MM.1S (cell line): ENCODE results near the gene KCNQ5.

Experiments used
- DNase-seq: peaks from one replicate; pipeline ENCODE4 v3.0.0-alpha.2; 2015
- H2AFZ ChIP-seq: fragments of 300-600 bp; sonication (generic); 2 replicates; pipeline ENCODE4 v1.6.0; 2016; ENCODE audit warnings: antibody characterized with exemption, low read length
- H3F3A ChIP-seq: fragments of 300-600 bp; sonication (generic); 2 replicates; pipeline ENCODE4 v1.6.1; 2016; ENCODE audit warnings: mild to moderate bottlenecking, antibody characterized with exemption, low read length, moderate library complexity, mixed read lengths; ENCODE audit not compliant: insufficient read depth
- H3K27ac ChIP-seq: fragments of 300-600 bp; sonication (generic); 2 replicates; pipeline ENCODE4 v1.5.1; 2016; ENCODE audit warnings: mild to moderate bottlenecking, low read length
- H3K27me3 ChIP-seq: fragments of 300-600 bp; sonication (generic); replicated peaks from 2 replicates; pipeline ENCODE4 v1.6.0; 2016; ENCODE audit warnings: low read length; ENCODE audit not compliant: insufficient read depth
- H3K36me3 ChIP-seq: fragments of 300-600 bp; sonication (generic); replicated peaks from 2 replicates; pipeline ENCODE4 v1.6.1; 2016; ENCODE audit warnings: mild to moderate bottlenecking, low read length, mixed read lengths; ENCODE audit not compliant: insufficient read depth
- H3K4me1 ChIP-seq: fragments of 300-600 bp; sonication (generic); 2 replicates; pipeline ENCODE4 v1.6.1; 2016; ENCODE audit warnings: low read length, mixed read lengths
- H3K4me2 ChIP-seq: fragments of 300-600 bp; sonication (generic); 2 replicates; pipeline ENCODE4 v1.6.0; 2016; ENCODE audit warnings: low read depth, low read length
- H3K4me3 ChIP-seq: fragments of 300-600 bp; sonication (generic); 2 replicates; pipeline ENCODE4 v1.5.1; 2016; ENCODE audit warnings: low read length, mixed read lengths
- H3K79me2 ChIP-seq: fragments of 300-600 bp; sonication (generic); 2 replicates; pipeline ENCODE4 v1.6.1; 2016; ENCODE audit warnings: mixed run types, low read length, mixed read lengths
- H3K9ac ChIP-seq: fragments of 300-600 bp; sonication (generic); 2 replicates; pipeline ENCODE4 v1.6.1; 2016; ENCODE audit warnings: low read length, mixed read lengths
- H3K9me2 ChIP-seq: fragments of 300-600 bp; sonication (generic); replicated peaks from 2 replicates; pipeline ENCODE4 v1.6.1; 2016; ENCODE audit warnings: mild to moderate bottlenecking, low read length, mixed read lengths; ENCODE audit not compliant: insufficient read depth
- H3K9me3 ChIP-seq: fragments of 300-600 bp; sonication (generic); replicated peaks from 2 replicates; pipeline ENCODE4 v1.6.1; 2016; ENCODE audit warnings: mild to moderate bottlenecking, low read length, mixed read lengths; ENCODE audit not compliant: insufficient read depth
- H4K20me1 ChIP-seq: fragments of 300-600 bp; sonication (generic); 2 replicates; pipeline ENCODE4 v1.6.1; 2016; ENCODE audit warnings: mild to moderate bottlenecking, low read length, moderate library complexity, mixed read lengths; ENCODE audit not compliant: insufficient read depth
- CTCF ChIP-seq: fragments of 300-600 bp; sonication (generic); IDR thresholded peaks from 2 replicates; pipeline ENCODE4 v1.5.1; 2016; ENCODE audit warnings: antibody characterized with exemption, low read length, mixed read lengths
- EZH2 ChIP-seq: fragments of 300-600 bp; sonication (generic); optimal IDR thresholded peaks from 2 replicates; pipeline ENCODE3; 2017; ENCODE audit warnings: low read depth, mild to moderate bottlenecking, antibody characterized with exemption, low read length, mixed read lengths
- EZH2phosphoT487 ChIP-seq: fragments of 300-600 bp; sonication (generic); IDR thresholded peaks from 2 replicates; pipeline ENCODE4 v1.6.1; 2018; ENCODE audit warnings: antibody characterized with exemption, low read length

KCNQ5 gene

GRCh38 chr6:72941751-72942150 lies 319.9 kb downstream of the KCNQ5 start:
- H2AFZ ChIP-seq = no peak overlapping the region
- no peaks in the 10 kb centered on the region for H3K4me1 ChIP-seq
- H3K36me3 ChIP-seq = no peaks in the 10 kb centered on the region
- H3F3A ChIP-seq = no peaks in the 10 kb centered on the region
- no peaks in the 10 kb centered on the region for H3K27me3 ChIP-seq
- no peak overlapping the region for H3K27ac ChIP-seq
- H3K4me3 ChIP-seq = no peak overlapping the region
- H3K79me2 ChIP-seq = no peaks in the 10 kb centered on the region
- no peak for DNase-seq
- H3K4me2 ChIP-seq = no peak overlapping the region
- H4K20me1 ChIP-seq = no peaks in the 10 kb centered on the region
- TF ChIP-seq CTCF (no peak), EZH2phosphoT487 (no peak), EZH2 (no peak)
- H3K9me3 ChIP-seq = no peaks in the 10 kb centered on the region
- H3K9ac ChIP-seq = no peak overlapping the region
- no peaks in the 10 kb centered on the region for H3K9me2 ChIP-seq

GRCh38 chr6:72943699-72944098 lies 321.8 kb downstream of the KCNQ5 start:
- Histone ChIP-seq H3K9ac (no peak overlapping the region), H3K9me3 (no peaks in the 10 kb centered on the region), H3F3A (no peaks in the 10 kb centered on the region), H2AFZ (no peak overlapping the region), H3K4me1 (no peaks in the 10 kb centered on the region), H3K79me2 (no peaks in the 10 kb centered on the region), H3K36me3 (no peaks in the 10 kb centered on the region), H3K9me2 (no peaks in the 10 kb centered on the region), H3K27me3 (no peaks in the 10 kb centered on the region), H3K4me2 (no peak overlapping the region), H3K4me3 (no peak overlapping the region), H3K27ac (no peak overlapping the region), H4K20me1 (no peaks in the 10 kb centered on the region)
- no peak for DNase-seq
- TF ChIP-seq CTCF (no peak), EZH2 (no peak), EZH2phosphoT487 (no peak)

GRCh38 chr6:72944660-72945059 lies 322.8 kb downstream of the KCNQ5 start:
- Histone ChIP-seq H3K27ac (no peak overlapping the region), H3K4me2 (no peak overlapping the region), H3K79me2 (no peaks in the 10 kb centered on the region), H3K9ac (no peak overlapping the region), H2AFZ (no peak overlapping the region), H3K9me2 (no peaks in the 10 kb centered on the region), H3K36me3 (no peaks in the 10 kb centered on the region), H3K9me3 (no peaks in the 10 kb centered on the region), H3K4me1 (no peaks in the 10 kb centered on the region), H4K20me1 (no peaks in the 10 kb centered on the region), H3K4me3 (no peak overlapping the region), H3K27me3 (no peaks in the 10 kb centered on the region), H3F3A (no peaks in the 10 kb centered on the region)
- DNase-seq = no peak
- TF ChIP-seq EZH2 (no peak), CTCF (no peak), EZH2phosphoT487 (no peak)
